K562 (cell line): Measurements from ENCODE around the gene RNF215. TPM values are rescaled to one million over a fixed set of nuclear protein-coding genes. Genes with fewer than 3 reads are reported as not detected.

Experiments used
- CC2D1A ChIP-seq: fragments of 450-650 bp; IDR thresholded peaks from 2 replicates; pipeline ENCODE4 v1.6.1; 2017; ENCODE audit warnings: mild to moderate bottlenecking
- CHD4 ChIP-seq: fragments of 200-600 bp; sonication (generic); IDR thresholded peaks from 3 replicates; pipeline ENCODE4 v1.6.1; 2012; ENCODE audit warnings: low read depth, mild to moderate bottlenecking, mixed read lengths, low read length, inconsistent platforms; ENCODE audit not compliant: insufficient read depth, insufficient replicate concordance, poor library complexity, severe bottlenecking
- FOXM1 ChIP-seq, 2 experiments: fragments of 450-650 bp in 1 of 2; sonication (generic) in 1 of 2; formaldehyde crosslinking in 1 of 2; IDR thresholded peaks; 2 replicates each; pipeline versions ENCODE4 v1.6.1 to v1.9.0; 2017 to 2022; ENCODE audit warnings: low read depth in 2 of 2, mild to moderate bottlenecking in 2 of 2, missing genetic modification reagents in 1 of 2, moderate library complexity in 1 of 2
- GABPB1 ChIP-seq: sonication (generic); formaldehyde crosslinking; IDR thresholded peaks from 2 replicates; pipeline ENCODE4 v1.8.0; 2022; ENCODE audit warnings: mild to moderate bottlenecking, missing genetic modification reagents
- HDAC6 ChIP-seq: IDR thresholded peaks from 2 replicates; pipeline ENCODE4 v1.6.1; 2012; ENCODE audit warnings: low read depth, mild to moderate bottlenecking, control low read depth, inconsistent platforms, low read length, moderate library complexity
- HLTF ChIP-seq: fragments of 450-650 bp; IDR thresholded peaks from 2 replicates; pipeline ENCODE4 v1.6.1; 2016
- NCOA2 ChIP-seq, 2 experiments: fragments of 450-650 bp; IDR thresholded peaks; 2 replicates each; pipeline ENCODE4 v1.6.1; 2018; ENCODE audit warnings: mild to moderate bottlenecking in 2 of 2, moderate library complexity in 1 of 2; ENCODE audit not compliant: partially characterized antibody in 2 of 2
- PTRF ChIP-seq: fragments of 450-650 bp; IDR thresholded peaks from 2 replicates; pipeline ENCODE4 v1.6.1; 2016; ENCODE audit warnings: mild to moderate bottlenecking, missing genetic modification characterization, missing compliant biosample characterization
- RBM22 ChIP-seq: fragments of 200-400 bp; formaldehyde crosslinking; IDR thresholded peaks from 2 replicates; pipeline ENCODE4 v1.6.1; 2018; ENCODE audit warnings: low read length, low read depth; ENCODE audit not compliant: poor library complexity, severe bottlenecking
- STAT5A ChIP-seq: IDR thresholded peaks from 2 replicates; pipeline ENCODE4 v1.6.1; 2012; ENCODE audit warnings: low read length, inconsistent platforms, borderline replicate concordance
- TAF15 ChIP-seq: fragments of 200-400 bp; formaldehyde crosslinking; IDR thresholded peaks from 2 replicates; pipeline ENCODE4 v1.6.1; 2017; ENCODE audit warnings: mild to moderate bottlenecking, low read depth, low read length, moderate library complexity
- TEAD4 ChIP-seq, 2 experiments: sonication (generic) in 1 of 2; formaldehyde crosslinking in 1 of 2; IDR thresholded peaks; 2 replicates each; pipeline versions ENCODE4 v1.6.1 to v1.8.0; 2012 to 2022; ENCODE audit warnings: borderline replicate concordance in 1 of 2, inconsistent platforms in 1 of 2, low read length in 1 of 2, mild to moderate bottlenecking in 1 of 2, missing genetic modification reagents in 1 of 2
- XRCC5 ChIP-seq: fragments of 200-400 bp; formaldehyde crosslinking; IDR thresholded peaks from 2 replicates; pipeline ENCODE4 v1.6.1; 2017; ENCODE audit warnings: low read depth, mild to moderate bottlenecking, low read length
- ZNF24 ChIP-seq: fragments of 450-650 bp; IDR thresholded peaks from 2 replicates; pipeline ENCODE4 v1.6.1; 2016
- ZNF347 ChIP-seq: fragments of 450-650 bp; formaldehyde crosslinking; IDR thresholded peaks from 2 replicates; pipeline ENCODE4 v1.4.0; 2020; ENCODE audit warnings: low read depth, mild to moderate bottlenecking, moderate library complexity
- polyA plus RNA-seq, 8 experiments: library from polyadenylated mRNA; depleted of rRNA in 4 of 8; stranded (reverse) in 5 of 8; unstranded in 3 of 8; fragments of >200 nt; fragmentation: Nextera tagmentation in 2 of 8; fragmentation: Illumina TruSeq in 1 of 8; extraction: Ambion mirVana in 2 of 8; extraction: Trizol in 1 of 8; gene quantifications; 2 replicates each; pipeline versions ENCODE4 v1.2.1 to v1.2.3, GENCODE V29; 2011 to 2014; ENCODE audit warnings: inconsistent platforms in 1 of 8, missing spikeins in 1 of 8
- total RNA-seq, 7 experiments: library from RNA; depleted of rRNA in 6 of 7; stranded (reverse); fragments of >200 nt in 6 of 7; fragmentation: Illumina TruSeq in 2 of 7; extraction: Trizol in 2 of 7; gene quantifications; 2 replicates each; pipeline versions ENCODE4 v1.2.1 to v1.2.3, GENCODE V29; 2011 to 2021; ENCODE audit warnings: low replicate concordance in 1 of 7
- TF ChIP-seq, protein P1 (sequence below), 2 experiments: IDR thresholded peaks in 1 of 2; conservative IDR thresholded peaks in 1 of 2; 2 replicates each; pipeline ENCODE4 v1.6.1; 2016; ENCODE audit warnings: low read depth in 2 of 2, mild to moderate bottlenecking in 1 of 2, missing compliant biosample characterization in 1 of 2, missing genetic modification characterization in 1 of 2, moderate library complexity in 1 of 2
- TF ChIP-seq, protein P2 (sequence below): sonication (generic); formaldehyde crosslinking; IDR thresholded peaks from 2 replicates; pipeline ENCODE4 v1.4.0; 2020; ENCODE audit warnings: mild to moderate bottlenecking, missing genetic modification reagents
- TF ChIP-seq, protein P3 (sequence below): fragments of 250-450 bp; sonication (Bioruptor Pico); IDR thresholded peaks from 2 replicates; pipeline ENCODE4 v1.8.0; 2022; ENCODE audit warnings: inconsistent platforms
- TF ChIP-seq, protein P4 (sequence below): fragments of 450-650 bp; IDR thresholded peaks from 2 replicates; pipeline ENCODE4 v1.6.1; 2016; ENCODE audit warnings: low read depth, mild to moderate bottlenecking, moderate library complexity

Gene RNF215
- total and polyA plus RNA-seq, 9 of the 15 experiments (the other 6 are each of a cell fraction or from before 2014, with no cell fraction given): 0.08 to 9.8 (median 2.7) TPM

DNA sequence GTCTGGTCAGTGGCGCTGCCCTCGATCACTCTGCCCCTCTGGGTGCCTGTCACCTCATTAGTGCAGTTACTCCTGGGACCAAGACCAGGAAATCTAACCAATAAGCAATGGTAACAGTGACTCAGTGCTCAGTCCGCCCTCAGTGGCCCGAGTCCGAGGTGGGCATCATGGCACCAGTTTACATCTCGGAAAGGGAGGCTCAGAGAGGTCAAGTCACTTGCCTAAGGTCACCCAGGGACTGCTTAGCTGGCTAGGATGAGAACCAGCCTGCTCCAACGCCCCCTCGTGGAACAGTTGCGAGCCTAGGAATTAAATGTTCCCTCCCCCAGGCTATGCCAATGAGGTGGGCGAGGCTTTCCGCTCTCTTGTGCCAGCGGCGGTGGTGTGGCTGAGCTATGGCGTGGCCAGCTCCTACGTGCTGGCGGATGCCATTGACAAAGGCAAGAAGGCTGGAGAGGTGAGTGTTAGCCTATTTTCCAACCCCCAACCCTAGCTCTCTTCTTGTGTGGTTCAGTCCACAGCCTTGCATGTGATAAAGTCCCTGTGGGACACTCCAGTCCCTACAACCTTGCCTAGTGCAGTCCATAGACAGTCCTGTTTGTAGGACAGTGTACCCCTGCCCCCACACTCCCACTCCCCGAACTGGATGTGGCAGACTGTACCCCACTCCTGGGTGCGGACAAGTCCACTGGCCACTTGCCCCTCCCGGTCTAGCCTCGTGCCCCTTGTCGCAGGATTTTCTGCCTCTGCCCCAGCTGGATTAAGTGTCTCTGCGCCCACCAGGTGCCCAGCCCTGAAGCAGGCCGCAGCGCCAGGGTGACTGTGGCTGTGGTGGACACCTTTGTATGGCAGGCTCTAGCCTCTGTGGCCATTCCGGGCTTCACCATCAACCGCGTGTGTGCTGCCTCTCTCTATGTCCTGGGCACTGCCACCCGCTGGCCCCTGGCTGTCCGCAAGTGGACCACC is 39.5 kb upstream of the RNF215 start (continued):
- TF ChIP-seq, protein P1, sequence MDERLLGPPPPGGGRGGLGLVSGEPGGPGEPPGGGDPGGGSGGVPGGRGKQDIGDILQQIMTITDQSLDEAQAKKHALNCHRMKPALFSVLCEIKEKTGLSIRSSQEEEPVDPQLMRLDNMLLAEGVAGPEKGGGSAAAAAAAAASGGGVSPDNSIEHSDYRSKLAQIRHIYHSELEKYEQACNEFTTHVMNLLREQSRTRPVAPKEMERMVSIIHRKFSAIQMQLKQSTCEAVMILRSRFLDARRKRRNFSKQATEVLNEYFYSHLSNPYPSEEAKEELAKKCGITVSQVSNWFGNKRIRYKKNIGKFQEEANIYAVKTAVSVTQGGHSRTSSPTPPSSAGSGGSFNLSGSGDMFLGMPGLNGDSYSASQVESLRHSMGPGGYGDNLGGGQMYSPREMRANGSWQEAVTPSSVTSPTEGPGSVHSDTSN (CRISPR knock-in tag; IDR thresholded peaks at IDR 0.05; ENCODE audit: low read depth): no peak
- TF ChIP-seq, protein P1 (tag; conservative IDR thresholded peaks at IDR 0.05; ENCODE audit: low read depth): no peak
- TF ChIP-seq PTRF: no peak
- TF ChIP-seq FOXM1 (IDR thresholded peaks at IDR 0.05; ENCODE audit: low read depth): no peak
- no peak for TF ChIP-seq FOXM1 (CRISPR knock-in tag; IDR thresholded peaks at IDR 0.05; ENCODE audit: low read depth)
- no peak for TF ChIP-seq GABPB1 (CRISPR knock-in tag)
- TF ChIP-seq HDAC6: no peak
- 0 out of 2 replicates have a peak, but pooled peaks have one; percentile 27 for TF ChIP-seq XRCC5
- no peak for TF ChIP-seq ZNF24
- no peak for TF ChIP-seq STAT5A
- TF ChIP-seq CHD4: peak; percentile 57
- TF ChIP-seq NCOA2 (IDR thresholded peaks at IDR 0.05; ENCODE audit: partially characterized antibody in 2 of 2): no peak
- TF ChIP-seq, protein P2, sequence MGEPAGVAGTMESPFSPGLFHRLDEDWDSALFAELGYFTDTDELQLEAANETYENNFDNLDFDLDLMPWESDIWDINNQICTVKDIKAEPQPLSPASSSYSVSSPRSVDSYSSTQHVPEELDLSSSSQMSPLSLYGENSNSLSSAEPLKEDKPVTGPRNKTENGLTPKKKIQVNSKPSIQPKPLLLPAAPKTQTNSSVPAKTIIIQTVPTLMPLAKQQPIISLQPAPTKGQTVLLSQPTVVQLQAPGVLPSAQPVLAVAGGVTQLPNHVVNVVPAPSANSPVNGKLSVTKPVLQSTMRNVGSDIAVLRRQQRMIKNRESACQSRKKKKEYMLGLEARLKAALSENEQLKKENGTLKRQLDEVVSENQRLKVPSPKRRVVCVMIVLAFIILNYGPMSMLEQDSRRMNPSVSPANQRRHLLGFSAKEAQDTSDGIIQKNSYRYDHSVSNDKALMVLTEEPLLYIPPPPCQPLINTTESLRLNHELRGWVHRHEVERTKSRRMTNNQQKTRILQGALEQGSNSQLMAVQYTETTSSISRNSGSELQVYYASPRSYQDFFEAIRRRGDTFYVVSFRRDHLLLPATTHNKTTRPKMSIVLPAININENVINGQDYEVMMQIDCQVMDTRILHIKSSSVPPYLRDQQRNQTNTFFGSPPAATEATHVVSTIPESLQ (CRISPR knock-in tag): no peak
- TF ChIP-seq, protein P3, sequence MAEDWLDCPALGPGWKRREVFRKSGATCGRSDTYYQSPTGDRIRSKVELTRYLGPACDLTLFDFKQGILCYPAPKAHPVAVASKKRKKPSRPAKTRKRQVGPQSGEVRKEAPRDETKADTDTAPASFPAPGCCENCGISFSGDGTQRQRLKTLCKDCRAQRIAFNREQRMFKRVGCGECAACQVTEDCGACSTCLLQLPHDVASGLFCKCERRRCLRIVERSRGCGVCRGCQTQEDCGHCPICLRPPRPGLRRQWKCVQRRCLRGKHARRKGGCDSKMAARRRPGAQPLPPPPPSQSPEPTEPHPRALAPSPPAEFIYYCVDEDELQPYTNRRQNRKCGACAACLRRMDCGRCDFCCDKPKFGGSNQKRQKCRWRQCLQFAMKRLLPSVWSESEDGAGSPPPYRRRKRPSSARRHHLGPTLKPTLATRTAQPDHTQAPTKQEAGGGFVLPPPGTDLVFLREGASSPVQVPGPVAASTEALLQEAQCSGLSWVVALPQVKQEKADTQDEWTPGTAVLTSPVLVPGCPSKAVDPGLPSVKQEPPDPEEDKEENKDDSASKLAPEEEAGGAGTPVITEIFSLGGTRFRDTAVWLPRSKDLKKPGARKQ (CRISPR knock-in tag): no peak
- TF ChIP-seq CC2D1A: no peak
- TF ChIP-seq, protein P4, sequence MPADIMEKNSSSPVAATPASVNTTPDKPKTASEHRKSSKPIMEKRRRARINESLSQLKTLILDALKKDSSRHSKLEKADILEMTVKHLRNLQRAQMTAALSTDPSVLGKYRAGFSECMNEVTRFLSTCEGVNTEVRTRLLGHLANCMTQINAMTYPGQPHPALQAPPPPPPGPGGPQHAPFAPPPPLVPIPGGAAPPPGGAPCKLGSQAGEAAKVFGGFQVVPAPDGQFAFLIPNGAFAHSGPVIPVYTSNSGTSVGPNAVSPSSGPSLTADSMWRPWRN: no peak
- no peak for TF ChIP-seq RBM22
- no peak for TF ChIP-seq TEAD4 (IDR thresholded peaks at IDR 0.05; ENCODE audit: low read length)
- no peak for TF ChIP-seq TEAD4 (CRISPR knock-in tag; IDR thresholded peaks at IDR 0.05; ENCODE audit: borderline replicate concordance)
- TF ChIP-seq HLTF: no peak
- no peak for TF ChIP-seq ZNF347
- TF ChIP-seq TAF15: no peak
